ENCODE results near the gene HHATL.

DNA sequence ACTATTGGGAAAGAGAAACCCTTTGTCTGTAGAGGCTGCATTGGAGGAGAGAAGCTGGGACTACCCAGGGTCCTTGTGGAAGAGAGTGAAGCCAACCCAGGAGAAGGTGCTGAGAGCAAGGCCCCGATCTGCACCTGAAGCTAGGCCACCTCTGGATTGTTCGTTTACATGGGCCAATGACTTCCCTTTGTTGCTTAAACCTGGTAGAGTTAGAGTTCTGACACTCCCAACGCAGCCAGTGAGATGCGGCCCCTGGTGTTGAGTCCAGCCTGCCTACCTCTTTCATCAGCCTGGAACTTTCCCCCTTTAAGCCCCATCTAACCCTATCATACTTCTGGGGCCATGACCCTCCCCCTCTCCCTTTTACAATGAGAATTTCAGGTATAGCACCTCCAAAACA, 39.7 kb upstream of the HHATL start:
- TF ChIP-seq, protein P1, sequence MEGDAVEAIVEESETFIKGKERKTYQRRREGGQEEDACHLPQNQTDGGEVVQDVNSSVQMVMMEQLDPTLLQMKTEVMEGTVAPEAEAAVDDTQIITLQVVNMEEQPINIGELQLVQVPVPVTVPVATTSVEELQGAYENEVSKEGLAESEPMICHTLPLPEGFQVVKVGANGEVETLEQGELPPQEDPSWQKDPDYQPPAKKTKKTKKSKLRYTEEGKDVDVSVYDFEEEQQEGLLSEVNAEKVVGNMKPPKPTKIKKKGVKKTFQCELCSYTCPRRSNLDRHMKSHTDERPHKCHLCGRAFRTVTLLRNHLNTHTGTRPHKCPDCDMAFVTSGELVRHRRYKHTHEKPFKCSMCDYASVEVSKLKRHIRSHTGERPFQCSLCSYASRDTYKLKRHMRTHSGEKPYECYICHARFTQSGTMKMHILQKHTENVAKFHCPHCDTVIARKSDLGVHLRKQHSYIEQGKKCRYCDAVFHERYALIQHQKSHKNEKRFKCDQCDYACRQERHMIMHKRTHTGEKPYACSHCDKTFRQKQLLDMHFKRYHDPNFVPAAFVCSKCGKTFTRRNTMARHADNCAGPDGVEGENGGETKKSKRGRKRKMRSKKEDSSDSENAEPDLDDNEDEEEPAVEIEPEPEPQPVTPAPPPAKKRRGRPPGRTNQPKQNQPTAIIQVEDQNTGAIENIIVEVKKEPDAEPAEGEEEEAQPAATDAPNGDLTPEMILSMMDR (conservative IDR thresholded peaks at IDR 0.05) = no peak
- no peak for TF ChIP-seq ZFX (IDR thresholded peaks at IDR 0.05)
